Endothelial cell of umbilical vein (primary cell): ENCODE results near the gene HBS1L. TPM values are rescaled to one million over a fixed set of nuclear protein-coding genes. Genes with fewer than 3 reads are reported as not detected.

ENCODE experiments used
- BruUV-seq: library from RNA; stranded (reverse); fragments of 400-500 nt; replicated peaks from 2 replicates; lab custom pipeline; 2021; lab: Mats Ljungman, UMichigan
- CTCF ChIA-PET: fragments of 300-600, 350-600 bp; sonication (Branson Sonifier 250); formaldehyde crosslinking; loops from one replicate; lab custom pipeline; 2021; ENCODE audit warnings: antibody characterized with exemption, inconsistent platforms; lab: Charles Lee
- POLR2A ChIA-PET: fragments of 300-600, 350-600 bp; sonication (Branson Sonifier 250); formaldehyde crosslinking; loops from one replicate; lab custom pipeline; 2021; ENCODE audit warnings: antibody characterized with exemption, inconsistent platforms; lab: Charles Lee
- DNase-seq: peaks from one replicate; pipeline ENCODE4 v3.0.0-alpha.2; 2011; ENCODE audit warnings: low read depth, low spot score
- FAIRE-seq: peaks from 2 replicates; lab custom pipeline; 2011; peaks lifted over from hg19 to GRCh38; lab: Jason Lieb, UNC
- H2AFZ ChIP-seq: 2 replicates; pipeline ENCODE4 v1.6.0; 2012; ENCODE audit warnings: low read depth, low read length, control low read depth, inconsistent platforms
- H3K27ac ChIP-seq: 2 replicates; pipeline ENCODE4 v1.5.1; 2011; ENCODE audit warnings: low read depth, mild to moderate bottlenecking, control low read depth, low read length, moderate library complexity; ENCODE audit not compliant: insufficient read depth
- H3K27me3 ChIP-seq, 2 experiments: 2 replicates each; pipeline versions ENCODE4 v1.6.0 to v1.6.1; 2011; ENCODE audit warnings: low read length in 2 of 2, mixed read lengths in 1 of 2; ENCODE audit not compliant: control insufficient read depth in 2 of 2, insufficient read depth in 2 of 2
- H3K36me3 ChIP-seq, 2 experiments: 2 replicates in 1 of 2; 3 replicates in 1 of 2; pipeline ENCODE4 v1.5.1; 2011; ENCODE audit warnings: low read length in 2 of 2, mild to moderate bottlenecking in 1 of 2, moderate library complexity in 1 of 2; ENCODE audit not compliant: control insufficient read depth in 2 of 2, insufficient read depth in 2 of 2; ENCODE audit errors: extremely low read depth in 1 of 2
- H3K4me1 ChIP-seq: 3 replicates; pipeline ENCODE4 v1.5.1; 2011; ENCODE audit warnings: mild to moderate bottlenecking, low read length; ENCODE audit not compliant: control insufficient read depth, insufficient read depth; ENCODE audit errors: extremely low read depth
- H3K4me2 ChIP-seq: 2 replicates; pipeline ENCODE4 v1.6.1; 2011; ENCODE audit warnings: low read length, control low read depth, mixed read lengths; ENCODE audit not compliant: insufficient read depth
- H3K4me3 ChIP-seq, 3 experiments: fragments of 200-600 bp in 1 of 3; sonication (generic), shearing (Covaris generic) in 1 of 3; replicated peaks in 1 of 3; 2 replicates each; pipeline ENCODE4 v1.5.1; 2011 to 2016; ENCODE audit warnings: control low read depth in 3 of 3, low read length in 3 of 3, mild to moderate bottlenecking in 2 of 3, inconsistent platforms in 1 of 3, low read depth in 1 of 3, moderate library complexity in 1 of 3; ENCODE audit not compliant: insufficient read depth in 1 of 3
- H3K79me2 ChIP-seq: 2 replicates; pipeline ENCODE4 v1.6.0; 2012; ENCODE audit warnings: low read length, inconsistent platforms; ENCODE audit not compliant: control insufficient read depth, insufficient read depth
- H3K9ac ChIP-seq: replicated peaks from 2 replicates; pipeline ENCODE3; 2011; ENCODE audit warnings: low read length, control low read depth; ENCODE audit not compliant: insufficient read depth; ENCODE audit errors: extremely low read depth
- H3K9me1 ChIP-seq: replicated peaks from 3 replicates; pipeline ENCODE4 v1.6.0; 2011; ENCODE audit warnings: mild to moderate bottlenecking, low read length; ENCODE audit not compliant: control insufficient read depth, insufficient read depth; ENCODE audit errors: extremely low read depth
- H3K9me3 ChIP-seq: replicated peaks from 2 replicates; pipeline ENCODE4 v1.5.1; 2012; ENCODE audit warnings: low read length, inconsistent platforms; ENCODE audit not compliant: control insufficient read depth, insufficient read depth
- H4K20me1 ChIP-seq: replicated peaks from 2 replicates; pipeline ENCODE3; 2011; ENCODE audit warnings: mild to moderate bottlenecking, low read length; ENCODE audit not compliant: control insufficient read depth, insufficient read depth; ENCODE audit errors: extremely low read depth
- CTCF ChIP-seq, 2 donors: IDR thresholded peaks; 1 replicate in 1 of 2; 2 replicates in 1 of 2; pipeline ENCODE4 v1.5.1; 2011; ENCODE audit warnings: low read length in 2 of 2, mild to moderate bottlenecking in 2 of 2, moderate library complexity in 2 of 2, control low read depth in 1 of 2, inconsistent platforms in 1 of 2, low read depth in 1 of 2; ENCODE audit not compliant: insufficient read depth in 1 of 2; ENCODE audit errors: extremely low read depth in 1 of 2
- EZH2 ChIP-seq: IDR thresholded peaks from 2 replicates; pipeline ENCODE4 v1.6.1; 2012; ENCODE audit warnings: borderline replicate concordance, low read depth, mild to moderate bottlenecking, moderate library complexity, low read length, inconsistent platforms; ENCODE audit not compliant: severe bottlenecking
- FOS ChIP-seq: IDR thresholded peaks from 2 replicates; pipeline ENCODE4 v1.6.1; 2011; ENCODE audit warnings: mild to moderate bottlenecking, low read length, moderate library complexity, borderline replicate concordance; ENCODE audit not compliant: insufficient read depth
- GATA2 ChIP-seq: IDR thresholded peaks from 2 replicates; pipeline ENCODE4 v1.7.0; 2011; ENCODE audit warnings: low read depth, mild to moderate bottlenecking, moderate library complexity, mixed read lengths, low read length; ENCODE audit not compliant: insufficient read length, insufficient read depth
- JUN ChIP-seq: IDR thresholded peaks from 2 replicates; pipeline ENCODE4 v1.6.1; 2011; ENCODE audit warnings: borderline replicate concordance, low read depth; ENCODE audit not compliant: insufficient read length, insufficient read depth
- MAX ChIP-seq: IDR thresholded peaks from 2 replicates; pipeline ENCODE4 v1.6.1; 2011; ENCODE audit not compliant: insufficient read depth, insufficient read length
- MYC ChIP-seq: IDR thresholded peaks from one replicate; pipeline ENCODE4 v1.6.1; 2011; ENCODE audit warnings: mild to moderate bottlenecking, low read depth, low read length
- POLR2A ChIP-seq: IDR thresholded peaks from 2 replicates; pipeline ENCODE4 v1.6.1; 2012; ENCODE audit warnings: low read depth, mild to moderate bottlenecking, control low read depth, low read length
- POLR2AphosphoS5 ChIP-seq: IDR thresholded peaks from 2 replicates; pipeline ENCODE4 v1.6.1; 2012; ENCODE audit warnings: low read depth, mild to moderate bottlenecking, control low read depth, low read length, moderate library complexity; ENCODE audit not compliant: insufficient read depth
- dilution Hi-C: fragments of 300-500 bp; cut with MboI; formaldehyde crosslinking; loops from one replicate; pipeline ENCODE4 v1.15.0; 2019; ENCODE audit warnings: low sequenced_read_pairs; ENCODE audit not compliant: extremely low pct_ligation_motif_present
- intact Hi-C: fragments of 100-400 bp; cut with micrococcal nuclease; formaldehyde crosslinking; loops from one replicate; pipeline ENCODE4 v1.10.0; 2022
- polyA plus RNA-seq, 4 experiments: library from polyadenylated mRNA; depleted of rRNA in 3 of 4; stranded (reverse) in 3 of 4; unstranded in 1 of 4; fragments of >200 nt; gene quantifications; 2 replicates each; pipeline versions ENCODE4 v1.2.1 to v1.2.3, GENCODE V29; 2011 to 2012; ENCODE audit warnings: missing spikeins in 1 of 4
- total RNA-seq: library from RNA; stranded (reverse); gene quantifications from 2 replicates; pipeline ENCODE4 v1.2.3, GENCODE V29; 2021

The HBS1L gene
- total and polyA plus RNA-seq, 2 donors (not counting 3 experiments of a cell fraction or from before 2014, with no cell fraction given) = 23.7 to 74.6 TPM

GRCh38 chr6:134950482-134950881, 104.1 kb downstream of the HBS1L start:
- H3K27me3 ChIP-seq = no peaks in the 10 kb centered on the region
- ChIA-PET CTCF (interaction anchor here (1.0 to 2.5 kb wide), 2 partner anchors 10 to 68 kb away, joined by 3 to 20 read pairs; no protein-coding TSS in a partner anchor), POLR2A (no interaction called here)
- dilution Hi-C loops (no loop called here), intact Hi-C loops (no loop called here)
- no peak for DNase-seq
- no TSS peak for BruUV-seq
- no peak overlapping the region for H3K27ac ChIP-seq
- H2AFZ ChIP-seq = no peak overlapping the region
- no peaks in the 10 kb centered on the region for H3K4me1 ChIP-seq
- H3K79me2 ChIP-seq = no peaks in the 10 kb centered on the region
- H3K9me1 ChIP-seq = no peaks in the 10 kb centered on the region
- no peaks in the 10 kb centered on the region for H4K20me1 ChIP-seq
- no peak overlapping the region for H3K9ac ChIP-seq
- no peak for FAIRE-seq
- H3K9me3 ChIP-seq = no peaks in the 10 kb centered on the region
- no peak overlapping the region for H3K4me2 ChIP-seq
- no peaks in the 10 kb centered on the region for H3K36me3 ChIP-seq
- no peak overlapping the region for H3K4me3 ChIP-seq
- no peak for TF ChIP-seq MYC
- no peak for TF ChIP-seq MAX
- TF ChIP-seq POLR2AphosphoS5 = no peak
- no peak for TF ChIP-seq FOS
- no peak for TF ChIP-seq GATA2
- TF ChIP-seq JUN = no peak
- TF ChIP-seq EZH2 = no peak
- no peak for TF ChIP-seq CTCF (IDR thresholded peaks at IDR 0.05; ENCODE audit: extremely low read depth in 1 of 2, insufficient read depth in 1 of 2, low read depth in 1 of 2, low read length in 2 of 2)
- no peak for TF ChIP-seq POLR2A
